ENCODE results near the gene SMIM33.
A peak's percentile ranks its signal among the peaks of the same experiment; 100 is the strongest.
"Not testable (repeated sequence)": the region's sequence is repeated elsewhere in the genome, so short reads cannot be mapped to it uniquely, and the experiment has no call there.

SMIM33 gene

GRCh38 chr5:139501381-139501780 is 30.6 kb downstream of the SMIM33 start:
- Histone ChIP-seq H3K27ac (ENCODE audit: low read depth, low read length) (no peak overlapping the region), H3K4me3 (ENCODE audit: low read depth in 1 of 5, low read length in 5 of 5) (no peak overlapping the region), H3K9me3 (ENCODE audit: control insufficient read depth in 5 of 5, low read length in 5 of 5) (peaks cover 0 to 4% (median 0%) of the 10 kb centered on the region in 5 donors), H3K4me1 (ENCODE audit: control insufficient read depth in 5 of 5, insufficient read depth in 5 of 5, low read length in 5 of 5) (peaks cover 0 to 4% (median 0%) of the 10 kb centered on the region in 5 donors), H3K27me3 (ENCODE audit: control insufficient read depth in 5 of 5, insufficient read depth in 4 of 5, low read length in 5 of 5) (no peaks in the 10 kb centered on the region), H3K9ac (ENCODE audit: low read length in 5 of 5) (no peak overlapping the region), H3K36me3 (ENCODE audit: control insufficient read depth in 5 of 5, insufficient read depth in 5 of 5, low read length in 5 of 5) (no peaks in the 10 kb centered on the region)

- H3K27ac ChIP-seq (ENCODE audit: low read depth, low read length); H3K9me3 ChIP-seq (ENCODE audit: control insufficient read depth in 5 of 5, low read length in 5 of 5); H3K4me1 ChIP-seq (ENCODE audit: control insufficient read depth in 5 of 5, insufficient read depth in 5 of 5, low read length in 5 of 5); H3K4me3 ChIP-seq (ENCODE audit: low read depth in 1 of 5, low read length in 5 of 5); H3K27me3 ChIP-seq (ENCODE audit: control insufficient read depth in 5 of 5, insufficient read depth in 4 of 5, low read length in 5 of 5); H3K36me3 ChIP-seq (ENCODE audit: control insufficient read depth in 5 of 5, insufficient read depth in 5 of 5, low read length in 5 of 5); H3K9ac ChIP-seq (ENCODE audit: low read length in 5 of 5): not testable (repeated sequence)
Observed at GRCh38 chr5:139503036-139503817, 32.4 kb downstream of the SMIM33 start.

- H3K4me3 ChIP-seq (ENCODE audit: low read depth in 1 of 5, low read length in 5 of 5), result peak overlapping the region in 1 of 5 donors; percentile 27
Observed at GRCh38 chr5:139503879-139504278, 33.1 kb downstream of the SMIM33 start.

GRCh38 chr5:139504722-139505121 is 33.9 kb downstream of the SMIM33 start:
- H3K27ac ChIP-seq (ENCODE audit: low read depth, low read length); H3K4me3 ChIP-seq (ENCODE audit: low read depth in 1 of 5, low read length in 5 of 5); H3K9ac ChIP-seq (ENCODE audit: low read length in 5 of 5); H3K9me3 ChIP-seq (ENCODE audit: control insufficient read depth in 5 of 5, low read length in 5 of 5); H3K27me3 ChIP-seq (ENCODE audit: control insufficient read depth in 5 of 5, insufficient read depth in 4 of 5, low read length in 5 of 5); H3K36me3 ChIP-seq (ENCODE audit: control insufficient read depth in 5 of 5, insufficient read depth in 5 of 5, low read length in 5 of 5); H3K4me1 ChIP-seq (ENCODE audit: control insufficient read depth in 5 of 5, insufficient read depth in 5 of 5, low read length in 5 of 5): not testable (repeated sequence)

More at GRCh38 chr5:139503879-139504278, 33.1 kb downstream of the SMIM33 start:
- H3K36me3 ChIP-seq (ENCODE audit: control insufficient read depth in 5 of 5, insufficient read depth in 5 of 5, low read length in 5 of 5); H3K27ac ChIP-seq (ENCODE audit: low read depth, low read length); H3K9ac ChIP-seq (ENCODE audit: low read length in 5 of 5); H3K4me1 ChIP-seq (ENCODE audit: control insufficient read depth in 5 of 5, insufficient read depth in 5 of 5, low read length in 5 of 5); H3K27me3 ChIP-seq (ENCODE audit: control insufficient read depth in 5 of 5, insufficient read depth in 4 of 5, low read length in 5 of 5); H3K9me3 ChIP-seq (ENCODE audit: control insufficient read depth in 5 of 5, low read length in 5 of 5): not testable (repeated sequence)

GRCh38 chr5:139512786-139513390 is 42.1 kb downstream of the SMIM33 start:
- Histone ChIP-seq H3K4me1 (ENCODE audit: control insufficient read depth in 5 of 5, insufficient read depth in 5 of 5, low read length in 5 of 5) (peaks cover 0 to 6% (median 5%) of the 10 kb centered on the region in 5 donors), H3K9me3 (ENCODE audit: control insufficient read depth in 5 of 5, low read length in 5 of 5) (no peaks in the 10 kb centered on the region), H3K4me3 (ENCODE audit: low read depth in 1 of 5, low read length in 5 of 5) (no peak overlapping the region), H3K36me3 (ENCODE audit: control insufficient read depth in 5 of 5, insufficient read depth in 5 of 5, low read length in 5 of 5) (no peaks in the 10 kb centered on the region), H3K9ac (ENCODE audit: low read length in 5 of 5) (no peak overlapping the region), H3K27me3 (ENCODE audit: control insufficient read depth in 5 of 5, insufficient read depth in 4 of 5, low read length in 5 of 5) (no peaks in the 10 kb centered on the region), H3K27ac (ENCODE audit: low read depth, low read length) (no peak overlapping the region)

- not testable (repeated sequence) for H3K9me3 ChIP-seq (ENCODE audit: control insufficient read depth in 5 of 5, low read length in 5 of 5); H3K4me1 ChIP-seq (ENCODE audit: control insufficient read depth in 5 of 5, insufficient read depth in 5 of 5, low read length in 5 of 5); H3K9ac ChIP-seq (ENCODE audit: low read length in 5 of 5); H3K27ac ChIP-seq (ENCODE audit: low read depth, low read length); H3K4me3 ChIP-seq (ENCODE audit: low read depth in 1 of 5, low read length in 5 of 5); H3K27me3 ChIP-seq (ENCODE audit: control insufficient read depth in 5 of 5, insufficient read depth in 4 of 5, low read length in 5 of 5); H3K36me3 ChIP-seq (ENCODE audit: control insufficient read depth in 5 of 5, insufficient read depth in 5 of 5, low read length in 5 of 5)
Observed at GRCh38 chr5:139513434-139513833, 42.6 kb downstream of the SMIM33 start.

GRCh38 chr5:139513852-139514485 is 43.2 kb downstream of the SMIM33 start:
- Histone ChIP-seq H3K4me3 (ENCODE audit: low read depth in 1 of 5, low read length in 5 of 5) (no peak overlapping the region), H3K9ac (ENCODE audit: low read length in 5 of 5) (no peak overlapping the region), H3K27ac (ENCODE audit: low read depth, low read length) (no peak overlapping the region), H3K36me3 (ENCODE audit: control insufficient read depth in 5 of 5, insufficient read depth in 5 of 5, low read length in 5 of 5) (no peaks in the 10 kb centered on the region), H3K27me3 (ENCODE audit: control insufficient read depth in 5 of 5, insufficient read depth in 4 of 5, low read length in 5 of 5) (no peaks in the 10 kb centered on the region), H3K9me3 (ENCODE audit: control insufficient read depth in 5 of 5, low read length in 5 of 5) (no peaks in the 10 kb centered on the region), H3K4me1 (ENCODE audit: control insufficient read depth in 5 of 5, insufficient read depth in 5 of 5, low read length in 5 of 5) (peaks cover 0 to 13% (median 12%) of the 10 kb centered on the region in 5 donors)

GRCh38 chr5:139514486-139514856 is 43.7 kb downstream of the SMIM33 start:
- Histone ChIP-seq H3K36me3 (ENCODE audit: control insufficient read depth in 5 of 5, insufficient read depth in 5 of 5, low read length in 5 of 5) (no peaks in the 10 kb centered on the region), H3K4me3 (ENCODE audit: low read depth in 1 of 5, low read length in 5 of 5) (no peak overlapping the region), H3K9ac (ENCODE audit: low read length in 5 of 5) (no peak overlapping the region), H3K9me3 (ENCODE audit: control insufficient read depth in 5 of 5, low read length in 5 of 5) (no peaks in the 10 kb centered on the region), H3K4me1 (ENCODE audit: control insufficient read depth in 5 of 5, insufficient read depth in 5 of 5, low read length in 5 of 5) (peaks cover 0 to 13% (median 12%) of the 10 kb centered on the region in 5 donors), H3K27ac (ENCODE audit: low read depth, low read length) (no peak overlapping the region), H3K27me3 (ENCODE audit: control insufficient read depth in 5 of 5, insufficient read depth in 4 of 5, low read length in 5 of 5) (no peaks in the 10 kb centered on the region)

GRCh38 chr5:139517683-139518564 is 47.1 kb downstream of the SMIM33 start:
- H3K27ac ChIP-seq (ENCODE audit: low read depth, low read length), result peak overlapping the region; percentile 74
- H3K27me3 ChIP-seq (ENCODE audit: control insufficient read depth in 5 of 5, insufficient read depth in 4 of 5, low read length in 5 of 5), result no peaks in the 10 kb centered on the region
- no peaks in the 10 kb centered on the region for H3K36me3 ChIP-seq (ENCODE audit: control insufficient read depth in 5 of 5, insufficient read depth in 5 of 5, low read length in 5 of 5)
- H3K9me3 ChIP-seq (ENCODE audit: control insufficient read depth in 5 of 5, low read length in 5 of 5), result no peaks in the 10 kb centered on the region
- H3K4me3 ChIP-seq (ENCODE audit: low read depth in 1 of 5, low read length in 5 of 5), result peak overlapping the region; percentile 69 to 89 (median 81)
- H3K4me1 ChIP-seq (ENCODE audit: control insufficient read depth in 5 of 5, insufficient read depth in 5 of 5, low read length in 5 of 5), result peaks cover 0 to 12% (median 12%) of the 10 kb centered on the region in 5 donors
- peak overlapping the region; percentile 61 to 99 (median 92) for H3K9ac ChIP-seq (ENCODE audit: low read length in 5 of 5)
